ENCODE measurements around the gene LAMA5. TPM values are rescaled to one million over a fixed set of nuclear protein-coding genes. Genes with fewer than 3 reads are reported as not detected.

Gene LAMA5
- total RNA-seq, 1 donor from 2014 or later = 12.1 TPM

DNA sequence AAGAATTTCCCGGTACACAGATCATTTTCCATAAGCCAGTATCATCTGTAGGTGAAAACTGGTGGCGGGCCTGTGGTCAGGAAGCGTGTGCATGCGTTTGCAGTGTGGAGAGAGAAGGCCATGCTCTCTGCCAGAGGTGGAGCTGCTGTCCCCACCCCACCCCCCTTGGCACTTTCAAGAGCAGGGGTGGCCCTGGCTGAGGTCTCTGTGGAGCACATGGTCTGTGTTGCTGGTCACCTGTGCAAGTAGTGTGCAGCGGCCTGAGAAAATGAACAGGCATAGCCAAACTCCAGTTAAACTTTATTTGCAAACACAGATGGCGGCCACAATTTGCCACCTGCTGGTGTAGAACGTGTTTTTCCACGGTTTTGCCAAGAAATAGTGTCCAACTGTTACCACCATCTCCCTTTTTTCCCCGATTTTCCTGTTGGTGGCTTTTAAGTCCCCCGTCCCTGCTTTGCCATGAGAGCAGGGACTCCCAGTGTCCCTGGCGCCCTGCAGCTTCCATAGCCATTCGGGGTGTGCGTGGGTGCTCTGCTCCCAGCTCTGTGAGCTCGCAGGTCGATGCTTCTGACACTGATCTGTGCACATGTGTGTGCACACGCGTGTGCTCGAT, 61.9 kb downstream of the LAMA5 start:
- Histone ChIP-seq H3F3A (ENCODE audit: low read depth) (peaks cover 25% of the 10 kb centered on the region), H3K27me3 (no peaks in the 10 kb centered on the region), H3K9ac (no peak overlapping the region), H4K20me1 (ENCODE audit: low read depth) (peaks cover 28% of the 10 kb centered on the region), H3K27ac (no peak overlapping the region), H3K4me2 (peak overlapping the region; percentile 95), H3K4me1 (peaks cover 7% of the 10 kb centered on the region), H3K36me3 (no peaks in the 10 kb centered on the region), H2AFZ (replicated peaks) (no peak overlapping the region), H3K4me3 (no peak overlapping the region), H3K79me2 (ENCODE audit: low read depth) (peaks cover 32% of the 10 kb centered on the region), H3K9me3 (ENCODE audit: low read depth) (no peaks in the 10 kb centered on the region)
- Mint-ChIP-seq H3K36me3 (peaks cover 9% of the 10 kb centered on the region), H3K9me3 (no peaks in the 10 kb centered on the region), H3K27me3 (ENCODE audit: insufficient read depth, low read depth) (peaks cover 4% of the 10 kb centered on the region), H3K27ac (no peak overlapping the region), H3K4me1 (peaks cover 13% of the 10 kb centered on the region), H3K4me3 (peak overlapping the region; percentile 65)
- TF ChIP-seq EZH2 (IDR thresholded peaks at IDR 0.05) (no peak), EZH2phosphoT487 (IDR thresholded peaks at IDR 0.05) (no peak)
- TF ChIP-seq, protein P1, sequence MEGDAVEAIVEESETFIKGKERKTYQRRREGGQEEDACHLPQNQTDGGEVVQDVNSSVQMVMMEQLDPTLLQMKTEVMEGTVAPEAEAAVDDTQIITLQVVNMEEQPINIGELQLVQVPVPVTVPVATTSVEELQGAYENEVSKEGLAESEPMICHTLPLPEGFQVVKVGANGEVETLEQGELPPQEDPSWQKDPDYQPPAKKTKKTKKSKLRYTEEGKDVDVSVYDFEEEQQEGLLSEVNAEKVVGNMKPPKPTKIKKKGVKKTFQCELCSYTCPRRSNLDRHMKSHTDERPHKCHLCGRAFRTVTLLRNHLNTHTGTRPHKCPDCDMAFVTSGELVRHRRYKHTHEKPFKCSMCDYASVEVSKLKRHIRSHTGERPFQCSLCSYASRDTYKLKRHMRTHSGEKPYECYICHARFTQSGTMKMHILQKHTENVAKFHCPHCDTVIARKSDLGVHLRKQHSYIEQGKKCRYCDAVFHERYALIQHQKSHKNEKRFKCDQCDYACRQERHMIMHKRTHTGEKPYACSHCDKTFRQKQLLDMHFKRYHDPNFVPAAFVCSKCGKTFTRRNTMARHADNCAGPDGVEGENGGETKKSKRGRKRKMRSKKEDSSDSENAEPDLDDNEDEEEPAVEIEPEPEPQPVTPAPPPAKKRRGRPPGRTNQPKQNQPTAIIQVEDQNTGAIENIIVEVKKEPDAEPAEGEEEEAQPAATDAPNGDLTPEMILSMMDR (IDR thresholded peaks at IDR 0.05) = no peak
- no peak for DNase-seq (ENCODE audit: low spot score)

DNA sequence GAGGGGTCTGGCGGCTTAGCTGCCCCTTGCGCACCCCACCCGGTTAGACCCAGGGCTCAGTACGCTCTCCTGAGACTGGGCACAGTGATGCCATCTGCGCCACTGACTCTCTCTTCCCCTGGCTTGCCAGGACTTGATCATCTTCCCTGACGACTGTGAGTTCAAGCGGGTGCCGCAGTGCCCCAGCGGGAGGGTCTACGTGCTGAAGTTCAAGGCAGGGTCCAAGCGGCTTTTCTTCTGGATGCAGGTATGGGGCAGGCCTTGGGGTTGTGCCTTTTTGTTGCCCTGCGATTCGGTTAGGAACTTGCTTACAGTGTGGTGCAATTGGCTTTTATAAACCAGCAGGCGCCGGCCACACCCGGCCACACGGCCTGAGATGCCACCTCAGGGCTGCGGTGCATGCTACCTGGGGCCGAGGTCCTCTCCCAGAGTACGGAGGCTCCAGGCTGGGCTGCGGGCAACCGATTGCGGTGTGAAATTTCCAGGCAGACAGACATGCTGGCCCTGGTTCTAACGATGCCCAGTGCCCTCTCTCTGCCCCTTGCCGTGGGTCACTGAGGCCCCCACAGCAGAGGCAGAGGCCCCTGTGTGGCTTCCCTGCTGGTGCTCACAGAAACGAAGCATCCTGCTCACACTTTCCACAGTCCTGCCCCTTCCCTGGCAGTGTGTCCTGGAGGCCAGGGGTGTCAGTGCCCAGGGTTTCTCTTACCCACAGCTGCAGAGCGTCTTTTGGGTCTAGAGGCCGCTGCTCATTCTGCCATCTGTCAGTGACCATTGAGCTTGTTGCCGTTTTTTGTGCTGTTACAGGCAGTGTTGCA, 62.6 kb downstream of the LAMA5 start:
- peaks cover 2% of the 10 kb centered on the region for H3K27me3 Mint-ChIP-seq (ENCODE audit: insufficient read depth, low read depth)
- peak overlapping the region; percentile 95 for H3K4me2 ChIP-seq
- no peaks in the 10 kb centered on the region for H3K9me3 Mint-ChIP-seq
- H3K27me3 ChIP-seq = no peaks in the 10 kb centered on the region
- no peak overlapping the region for H2AFZ ChIP-seq (replicated peaks)
- H3K9me3 ChIP-seq (ENCODE audit: low read depth) = no peaks in the 10 kb centered on the region
- peaks cover 32% of the 10 kb centered on the region for H3K79me2 ChIP-seq (ENCODE audit: low read depth)
- peak overlapping the region; percentile 92 for H3K27ac Mint-ChIP-seq
- no peak overlapping the region for H3K27ac ChIP-seq
- peak overlapping the region; percentile 93 for H3K4me3 Mint-ChIP-seq
- H3K4me1 ChIP-seq = peaks cover 7% of the 10 kb centered on the region
- H3F3A ChIP-seq (ENCODE audit: low read depth) = peaks cover 25% of the 10 kb centered on the region
- no peaks in the 10 kb centered on the region for H3K36me3 ChIP-seq
- H4K20me1 ChIP-seq (ENCODE audit: low read depth) = peaks cover 28% of the 10 kb centered on the region
- DNase-seq (ENCODE audit: low spot score) = no peak
- peaks cover 13% of the 10 kb centered on the region for H3K4me1 Mint-ChIP-seq
- peak overlapping the region; percentile 77 for H3K4me3 ChIP-seq
- H3K36me3 Mint-ChIP-seq = peaks cover 9% of the 10 kb centered on the region
- TF ChIP-seq EZH2 (IDR thresholded peaks at IDR 0.05) (no peak), EZH2phosphoT487 (IDR thresholded peaks at IDR 0.05) (no peak)
- TF ChIP-seq, protein P1 (IDR thresholded peaks at IDR 0.05) = no peak
- peak overlapping the region; percentile 73 for H3K9ac ChIP-seq

DNA sequence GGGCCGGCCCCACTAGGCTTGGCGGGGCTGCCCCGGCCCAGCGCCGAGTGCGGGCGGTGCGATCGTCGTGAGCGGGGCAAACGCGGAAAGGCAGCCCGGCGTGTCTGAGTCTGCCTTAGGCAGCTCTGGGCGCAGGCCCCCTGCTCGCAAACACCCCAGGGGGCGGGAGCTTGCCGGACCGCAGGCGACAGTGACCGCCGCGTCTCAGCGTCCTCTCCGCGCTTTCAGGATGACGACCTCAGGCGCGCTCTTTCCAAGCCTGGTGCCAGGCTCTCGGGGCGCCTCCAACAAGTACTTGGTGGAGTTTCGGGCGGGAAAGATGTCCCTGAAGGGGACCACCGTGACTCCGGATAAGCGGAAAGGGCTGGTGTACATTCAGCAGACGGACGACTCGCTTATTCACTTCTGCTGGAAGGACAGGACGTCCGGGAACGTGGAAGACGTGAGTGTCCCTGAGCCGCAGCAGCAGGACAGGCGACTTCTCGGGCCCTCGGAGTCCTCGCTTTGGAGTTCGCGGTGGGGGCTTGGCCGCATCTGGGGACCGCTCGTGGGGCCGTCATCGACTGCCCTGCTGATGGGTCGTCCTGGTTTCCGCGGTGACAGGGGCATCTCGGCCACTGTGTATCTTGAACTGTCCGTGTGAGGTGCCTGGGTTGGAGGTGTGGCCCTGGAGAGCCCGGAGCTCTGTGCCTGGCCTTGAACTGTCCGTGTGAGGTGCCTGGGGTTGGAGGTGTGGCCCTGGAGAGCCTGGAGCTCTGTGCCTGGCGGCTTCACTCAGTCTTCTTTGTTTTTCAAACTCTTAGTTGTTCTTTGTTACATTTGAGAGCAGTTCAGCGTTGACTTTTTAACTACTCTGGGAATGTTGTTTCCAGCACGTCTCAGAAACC, 63.5 kb downstream of the LAMA5 start:
- Histone ChIP-seq H3K27ac (peak overlapping the region; percentile 51), H3K36me3 (no peaks in the 10 kb centered on the region)
- H3K36me3 Mint-ChIP-seq = peaks cover 9% of the 10 kb centered on the region

More for the DNA sequence above, 63.5 kb downstream of the LAMA5 start:
- Histone ChIP-seq H3K9ac (peak overlapping the region; percentile 73), H3K4me1 (peaks cover 7% of the 10 kb centered on the region), H3K9me3 (ENCODE audit: low read depth) (no peaks in the 10 kb centered on the region), H3F3A (ENCODE audit: low read depth) (peaks cover 25% of the 10 kb centered on the region), H4K20me1 (ENCODE audit: low read depth) (peaks cover 28% of the 10 kb centered on the region), H3K79me2 (ENCODE audit: low read depth) (peaks cover 32% of the 10 kb centered on the region), H3K4me2 (peak overlapping the region; percentile 95), H3K4me3 (peak overlapping the region; percentile 77), H2AFZ (replicated peaks) (no peak overlapping the region), H3K27me3 (no peaks in the 10 kb centered on the region)
- H3K9me3 Mint-ChIP-seq = no peaks in the 10 kb centered on the region
- H3K4me3 Mint-ChIP-seq = peak overlapping the region; percentile 93
- H3K27ac Mint-ChIP-seq = peak overlapping the region; percentile 92
- peak; percentile 44 for DNase-seq (ENCODE audit: low spot score)
- peaks cover 13% of the 10 kb centered on the region for H3K4me1 Mint-ChIP-seq
- TF ChIP-seq EZH2 (IDR thresholded peaks at IDR 0.05) (no peak), EZH2phosphoT487 (IDR thresholded peaks at IDR 0.05) (no peak)
- TF ChIP-seq, protein P1 (IDR thresholded peaks at IDR 0.05) = no peak
- H3K27me3 Mint-ChIP-seq (ENCODE audit: insufficient read depth, low read depth) = peaks cover 2% of the 10 kb centered on the region

Measured in neural progenitor cell (in vitro differentiated cells).